Measurements from ENCODE around the gene MAPK8.

GRCh38 chr10:48459270-48460150 is 153.0 kb downstream of the MAPK8 start:
- no peak for TF ChIP-seq USF2 (CRISPR knock-in tag; IDR thresholded peaks at IDR 0.05)
- TF ChIP-seq CTCF (IDR thresholded peaks at IDR 0.05) = no peak
- TF ChIP-seq E2F4 (CRISPR knock-in tag; IDR thresholded peaks at IDR 0.05; ENCODE audit: borderline replicate concordance, low read depth) = no peak
- TF ChIP-seq PRRX2 (CRISPR knock-in tag; IDR thresholded peaks at IDR 0.05) = no peak
